ENCODE measurements around the gene PROSER1. TPM values are rescaled to one million over a fixed set of nuclear protein-coding genes. Genes with fewer than 3 reads are reported as not detected.
A peak's percentile ranks its signal among the peaks of the same experiment; 100 is the strongest.

The PROSER1 gene
- total and polyA plus RNA-seq, 7 donors = 9.2 to 20.3 (median 13.6) TPM

DNA sequence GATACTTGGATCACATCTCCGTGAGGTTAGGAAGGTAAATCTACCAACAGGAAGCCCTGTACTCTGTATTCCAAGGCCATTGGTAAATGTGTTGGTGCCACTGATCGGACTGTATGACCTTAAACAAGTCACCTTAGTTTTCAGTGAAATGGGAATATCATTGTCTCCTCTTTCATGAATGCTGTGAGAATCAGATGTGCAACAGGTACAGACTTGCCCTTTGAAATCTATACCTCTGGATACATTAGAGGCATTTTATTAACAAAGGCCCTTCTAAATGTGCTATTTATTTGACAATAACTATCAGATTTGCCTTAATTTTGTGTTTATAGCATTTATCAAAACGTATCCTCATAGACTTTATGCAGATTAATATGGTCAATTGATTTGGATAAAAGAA is 11.4 kb upstream of the PROSER1 start:
- 93 to 94% methylated on average over 3 of the region's 3 CpGs for WGBS, 2 donors
- Histone ChIP-seq H3K9me3 (no peaks in the 10 kb centered on the region), H3K36me3 (peaks cover 0 to 24% (median 3%) of the 10 kb centered on the region in 4 donors), H3K4me1 (no peaks in the 10 kb centered on the region), H3K4me3 (no peak overlapping the region), H3K27ac (no peak overlapping the region), H3K27me3 (no peaks in the 10 kb centered on the region)
- no peak for DNase-seq
- TF ChIP-seq POLR2A (IDR thresholded peaks at IDR 0.05) (no peak), POLR2AphosphoS5 (IDR thresholded peaks at IDR 0.05) (no peak), EP300 (IDR thresholded peaks at IDR 0.05) (no peak)
- TF ChIP-seq, protein P1, sequence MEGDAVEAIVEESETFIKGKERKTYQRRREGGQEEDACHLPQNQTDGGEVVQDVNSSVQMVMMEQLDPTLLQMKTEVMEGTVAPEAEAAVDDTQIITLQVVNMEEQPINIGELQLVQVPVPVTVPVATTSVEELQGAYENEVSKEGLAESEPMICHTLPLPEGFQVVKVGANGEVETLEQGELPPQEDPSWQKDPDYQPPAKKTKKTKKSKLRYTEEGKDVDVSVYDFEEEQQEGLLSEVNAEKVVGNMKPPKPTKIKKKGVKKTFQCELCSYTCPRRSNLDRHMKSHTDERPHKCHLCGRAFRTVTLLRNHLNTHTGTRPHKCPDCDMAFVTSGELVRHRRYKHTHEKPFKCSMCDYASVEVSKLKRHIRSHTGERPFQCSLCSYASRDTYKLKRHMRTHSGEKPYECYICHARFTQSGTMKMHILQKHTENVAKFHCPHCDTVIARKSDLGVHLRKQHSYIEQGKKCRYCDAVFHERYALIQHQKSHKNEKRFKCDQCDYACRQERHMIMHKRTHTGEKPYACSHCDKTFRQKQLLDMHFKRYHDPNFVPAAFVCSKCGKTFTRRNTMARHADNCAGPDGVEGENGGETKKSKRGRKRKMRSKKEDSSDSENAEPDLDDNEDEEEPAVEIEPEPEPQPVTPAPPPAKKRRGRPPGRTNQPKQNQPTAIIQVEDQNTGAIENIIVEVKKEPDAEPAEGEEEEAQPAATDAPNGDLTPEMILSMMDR (IDR thresholded peaks at IDR 0.05) = no peak
- intact Hi-C loops (cut with DNase I) = no loop called here

GRCh38 chr13:39048806-39049205 is 10.9 kb upstream of the PROSER1 start:
- H3K27ac ChIP-seq = no peak overlapping the region
- H3K4me1 ChIP-seq = no peaks in the 10 kb centered on the region
- no peak for DNase-seq
- H3K4me3 ChIP-seq = no peak overlapping the region
- intact Hi-C loops (cut with DNase I) = no loop called here
- H3K36me3 ChIP-seq = peaks cover 0 to 29% (median 3%) of the 10 kb centered on the region in 4 donors
- TF ChIP-seq POLR2AphosphoS5 (IDR thresholded peaks at IDR 0.05) (no peak), POLR2A (IDR thresholded peaks at IDR 0.05) (no peak), EP300 (IDR thresholded peaks at IDR 0.05) (no peak)
- TF ChIP-seq, protein P1 (IDR thresholded peaks at IDR 0.05) = no peak
- H3K9me3 ChIP-seq = no peaks in the 10 kb centered on the region
- no peaks in the 10 kb centered on the region for H3K27me3 ChIP-seq

GRCh38 chr13:39047560-39047959 is 9.7 kb upstream of the PROSER1 start:
- intact Hi-C loops (cut with DNase I) = no loop called here
- Histone ChIP-seq H3K27me3 (no peaks in the 10 kb centered on the region), H3K4me1 (no peaks in the 10 kb centered on the region), H3K9me3 (no peaks in the 10 kb centered on the region), H3K27ac (no peak overlapping the region), H3K4me3 (no peak overlapping the region), H3K36me3 (peaks cover 0 to 29% (median 3%) of the 10 kb centered on the region in 4 donors)
- WGBS, 2 donors = 23 to 44% methylated on average over 2 of the region's 2 CpGs
- no peak for DNase-seq
- no peak for TF ChIP-seq EP300 (IDR thresholded peaks at IDR 0.05)
- no peak for TF ChIP-seq POLR2A (IDR thresholded peaks at IDR 0.05)
- no peak for TF ChIP-seq POLR2AphosphoS5 (IDR thresholded peaks at IDR 0.05)
- TF ChIP-seq, protein P1 (IDR thresholded peaks at IDR 0.05) = no peak

GRCh38 chr13:39044536-39044935 is 6.6 kb upstream of the PROSER1 start:
- peaks cover 0 to 16% (median 10%) of the 10 kb centered on the region in 4 donors for H3K4me1 ChIP-seq
- TF ChIP-seq EP300 (IDR thresholded peaks at IDR 0.05) = no peak
- TF ChIP-seq POLR2AphosphoS5 (IDR thresholded peaks at IDR 0.05) = no peak
- TF ChIP-seq POLR2A (IDR thresholded peaks at IDR 0.05) = no peak
- TF ChIP-seq, protein P1 (IDR thresholded peaks at IDR 0.05) = no peak
- no peak for DNase-seq
- H3K27ac ChIP-seq = no peak overlapping the region
- WGBS, 2 donors = 87 to 95% methylated on average over 3 of the region's 3 CpGs
- H3K36me3 ChIP-seq = peaks cover 0 to 25% (median 3%) of the 10 kb centered on the region in 4 donors
- intact Hi-C loops (cut with DNase I) = no loop called here
- no peak overlapping the region for H3K4me3 ChIP-seq
- no peaks in the 10 kb centered on the region for H3K27me3 ChIP-seq
- no peaks in the 10 kb centered on the region for H3K9me3 ChIP-seq

GRCh38 chr13:39040206-39040605 is 2.3 kb upstream of the PROSER1 start:
- no peak for DNase-seq
- Histone ChIP-seq H3K4me3 (no peak overlapping the region), H3K9me3 (no peaks in the 10 kb centered on the region), H3K4me1 (peaks cover 0 to 42% (median 37%) of the 10 kb centered on the region in 4 donors), H3K36me3 (peaks cover 0 to 15% (median 3%) of the 10 kb centered on the region in 4 donors), H3K27me3 (no peaks in the 10 kb centered on the region), H3K27ac (peak overlapping the region in 1 of 4 donors; percentile 15)
- 62 to 64% methylated on average over 1 of the region's 1 CpG for WGBS, 2 donors
- TF ChIP-seq EP300 (IDR thresholded peaks at IDR 0.05) (no peak), POLR2A (IDR thresholded peaks at IDR 0.05) (no peak), POLR2AphosphoS5 (IDR thresholded peaks at IDR 0.05) (no peak)
- TF ChIP-seq, protein P1 (IDR thresholded peaks at IDR 0.05) = no peak
- intact Hi-C loops (cut with DNase I) = no loop called here

All from sigmoid colon (tissue), 7 donors.